Astrocyte (in vitro differentiated cells and primary cell): Measurements from ENCODE around the gene HLCS. TPM values are rescaled to one million over a fixed set of nuclear protein-coding genes. Genes with fewer than 3 reads are reported as not detected.
"Not testable (repeated sequence)": the region's sequence is repeated elsewhere in the genome, so short reads cannot be mapped to it uniquely, and the experiment has no call there.

ENCODE experiments used
- DNase-seq: peaks from one replicate; pipeline ENCODE4 v3.0.0-alpha.2; 2010; ENCODE audit warnings: low read depth
- FAIRE-seq: peaks from 2 replicates; lab custom pipeline; 2011; peaks lifted over from hg19 to GRCh38; lab: Jason Lieb, UNC
- H2AFZ ChIP-seq: 2 replicates; pipeline ENCODE4 v1.6.0; 2012; ENCODE audit warnings: low read depth, low read length, inconsistent platforms
- H3K27ac ChIP-seq: 2 replicates; pipeline ENCODE4 v1.5.1; 2011; ENCODE audit warnings: low read depth, low read length, inconsistent platforms
- H3K27me3 ChIP-seq: 2 replicates; pipeline ENCODE4 v1.6.0; 2011; ENCODE audit warnings: low read length, inconsistent platforms; ENCODE audit not compliant: insufficient read depth
- H3K36me3 ChIP-seq: 2 replicates; pipeline ENCODE4 v1.5.1; 2011; ENCODE audit warnings: low read length, inconsistent platforms; ENCODE audit not compliant: insufficient read depth
- H3K4me1 ChIP-seq: 2 replicates; pipeline ENCODE4 v1.5.1; 2011; ENCODE audit warnings: low read length, inconsistent platforms; ENCODE audit not compliant: insufficient read depth
- H3K4me2 ChIP-seq: 2 replicates; pipeline ENCODE4 v1.6.0; 2012; ENCODE audit warnings: low read length, inconsistent platforms
- H3K4me3 ChIP-seq: 2 replicates; pipeline ENCODE4 v1.5.1; 2011; ENCODE audit warnings: low read depth, mild to moderate bottlenecking, low read length, inconsistent platforms; ENCODE audit not compliant: insufficient read depth
- H3K79me2 ChIP-seq: 2 replicates; pipeline ENCODE4 v1.6.0; 2012; ENCODE audit warnings: mild to moderate bottlenecking, low read length, inconsistent platforms; ENCODE audit not compliant: insufficient read depth
- H3K9ac ChIP-seq: 2 replicates; pipeline ENCODE4 v1.6.0; 2012; ENCODE audit warnings: mild to moderate bottlenecking, low read length, inconsistent platforms
- H3K9me3 ChIP-seq: 2 replicates; pipeline ENCODE4 v1.5.1; 2012; ENCODE audit warnings: low read depth, mild to moderate bottlenecking, low read length, inconsistent platforms; ENCODE audit not compliant: insufficient read depth
- H4K20me1 ChIP-seq: 2 replicates; pipeline ENCODE4 v1.6.0; 2012; ENCODE audit warnings: low read length, inconsistent platforms; ENCODE audit not compliant: insufficient read depth
- H3K27ac Mint-ChIP-seq: one replicate; pipeline ENCODE4 v1.8.0; 2021; ENCODE audit warnings: mild to moderate bottlenecking, mixed read lengths; ENCODE audit not compliant: unreplicated experiment
- H3K27me3 Mint-ChIP-seq: one replicate; pipeline ENCODE4 v1.8.0; 2021; ENCODE audit warnings: low read depth, mixed read lengths; ENCODE audit not compliant: unreplicated experiment
- H3K36me3 Mint-ChIP-seq: one replicate; pipeline ENCODE4 v1.8.0; 2021; ENCODE audit warnings: low read depth, mixed read lengths; ENCODE audit not compliant: unreplicated experiment
- H3K4me1 Mint-ChIP-seq: one replicate; pipeline ENCODE4 v1.8.0; 2021; ENCODE audit warnings: low read depth, mixed read lengths; ENCODE audit not compliant: unreplicated experiment
- H3K4me3 Mint-ChIP-seq: one replicate; pipeline ENCODE4 v1.8.0; 2021; ENCODE audit warnings: mild to moderate bottlenecking, moderate library complexity, mixed read lengths; ENCODE audit not compliant: unreplicated experiment
- H3K9me3 Mint-ChIP-seq: one replicate; pipeline ENCODE4 v1.8.0; 2021; ENCODE audit warnings: mild to moderate bottlenecking, mixed read lengths; ENCODE audit not compliant: unreplicated experiment
- EZH2 ChIP-seq: IDR thresholded peaks from 2 replicates; pipeline ENCODE4 v1.6.1; 2012; ENCODE audit warnings: mild to moderate bottlenecking, low read length, inconsistent platforms; ENCODE audit not compliant: insufficient read depth
- total RNA-seq: library from RNA; stranded (reverse); gene quantifications from 2 replicates; pipeline ENCODE4 v1.2.1, GENCODE V29; 2021
- TF ChIP-seq, protein P1 (sequence below): IDR thresholded peaks from 2 replicates; pipeline ENCODE4 v1.5.1; 2011; ENCODE audit warnings: low read depth, mild to moderate bottlenecking, inconsistent platforms, low read length, moderate library complexity; ENCODE audit not compliant: insufficient read depth

Gene HLCS
- total RNA-seq, 1 donor from 2014 or later = 20.9 TPM

DNA sequence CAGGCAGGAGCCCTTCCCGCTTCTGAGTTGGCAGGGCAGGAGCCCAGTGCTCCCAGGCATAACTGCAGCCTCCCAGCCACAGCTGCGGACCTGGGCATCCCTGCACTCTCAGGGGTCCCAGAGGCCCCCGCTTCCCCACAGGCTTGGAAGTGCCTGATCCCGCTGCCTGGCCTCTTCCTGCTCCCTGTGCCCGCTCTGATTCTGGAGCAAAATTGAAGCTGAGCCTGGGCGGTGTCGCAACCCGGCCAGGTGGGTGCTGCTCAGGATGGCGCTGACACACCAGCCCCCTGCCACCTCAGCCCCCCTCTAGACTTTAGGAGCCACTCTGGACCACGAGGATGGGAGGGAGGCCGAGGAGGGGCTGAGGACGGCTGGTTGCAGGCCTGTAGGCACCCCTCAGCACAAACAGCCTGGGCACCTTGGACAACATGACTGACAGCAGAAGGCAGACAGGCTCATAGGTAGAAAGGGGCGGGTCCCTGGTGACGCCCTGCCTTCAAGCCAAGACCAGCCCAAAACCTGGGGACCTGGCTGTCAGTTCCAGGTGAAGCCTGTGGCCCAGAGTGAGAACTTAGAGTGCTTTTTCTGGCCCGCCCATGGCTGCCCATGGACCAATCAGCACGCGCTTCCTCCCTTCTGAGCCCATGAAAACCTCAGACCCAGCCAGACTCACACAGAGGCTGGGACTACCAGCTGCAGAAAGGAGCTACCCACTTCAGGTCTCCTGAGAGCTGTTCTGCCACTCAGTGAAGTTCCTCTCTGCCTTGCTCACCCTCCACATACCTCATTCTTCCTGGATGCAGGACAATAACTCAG lies 7.2 kb downstream of the HLCS start:
- DNase-seq = no peak

DNA sequence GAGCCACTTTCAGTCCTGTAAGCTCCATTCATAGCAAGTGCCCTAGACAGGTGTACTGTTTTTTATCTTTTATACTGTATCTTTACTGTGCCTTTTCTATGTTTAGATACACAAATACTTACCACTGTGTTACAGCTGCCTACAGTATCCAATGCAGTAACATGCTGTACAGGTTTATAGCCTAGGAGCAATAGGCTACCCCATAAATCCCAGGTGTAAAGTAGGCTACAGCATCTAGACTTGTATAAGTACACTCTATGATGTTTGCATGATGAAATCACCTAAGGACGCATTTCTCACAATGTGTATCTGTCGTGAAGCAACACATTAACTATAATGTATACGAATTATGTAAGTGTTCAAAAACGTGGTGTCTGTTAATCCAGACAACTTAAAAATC lies 10.7 kb downstream of the HLCS start:
- H4K20me1 ChIP-seq = peaks cover 6% of the 10 kb centered on the region
- H3K27ac Mint-ChIP-seq = no peak overlapping the region
- no peaks in the 10 kb centered on the region for H3K27me3 ChIP-seq
- no peak for DNase-seq
- no peak for TF ChIP-seq EZH2
- TF ChIP-seq, protein P1, sequence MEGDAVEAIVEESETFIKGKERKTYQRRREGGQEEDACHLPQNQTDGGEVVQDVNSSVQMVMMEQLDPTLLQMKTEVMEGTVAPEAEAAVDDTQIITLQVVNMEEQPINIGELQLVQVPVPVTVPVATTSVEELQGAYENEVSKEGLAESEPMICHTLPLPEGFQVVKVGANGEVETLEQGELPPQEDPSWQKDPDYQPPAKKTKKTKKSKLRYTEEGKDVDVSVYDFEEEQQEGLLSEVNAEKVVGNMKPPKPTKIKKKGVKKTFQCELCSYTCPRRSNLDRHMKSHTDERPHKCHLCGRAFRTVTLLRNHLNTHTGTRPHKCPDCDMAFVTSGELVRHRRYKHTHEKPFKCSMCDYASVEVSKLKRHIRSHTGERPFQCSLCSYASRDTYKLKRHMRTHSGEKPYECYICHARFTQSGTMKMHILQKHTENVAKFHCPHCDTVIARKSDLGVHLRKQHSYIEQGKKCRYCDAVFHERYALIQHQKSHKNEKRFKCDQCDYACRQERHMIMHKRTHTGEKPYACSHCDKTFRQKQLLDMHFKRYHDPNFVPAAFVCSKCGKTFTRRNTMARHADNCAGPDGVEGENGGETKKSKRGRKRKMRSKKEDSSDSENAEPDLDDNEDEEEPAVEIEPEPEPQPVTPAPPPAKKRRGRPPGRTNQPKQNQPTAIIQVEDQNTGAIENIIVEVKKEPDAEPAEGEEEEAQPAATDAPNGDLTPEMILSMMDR = no peak
- no peak overlapping the region for H3K4me3 ChIP-seq
- peaks cover 6% of the 10 kb centered on the region for H3K36me3 ChIP-seq
- H3K27ac ChIP-seq = no peak overlapping the region
- FAIRE-seq = no peak
- no peak overlapping the region for H3K4me2 ChIP-seq
- H3K9me3 Mint-ChIP-seq = peaks cover 3% of the 10 kb centered on the region
- no peaks in the 10 kb centered on the region for H3K79me2 ChIP-seq
- no peaks in the 10 kb centered on the region for H3K9me3 ChIP-seq
- H3K36me3 Mint-ChIP-seq = peaks cover 11% of the 10 kb centered on the region
- H3K4me3 Mint-ChIP-seq = no peak overlapping the region
- no peaks in the 10 kb centered on the region for H3K4me1 ChIP-seq
- H3K4me1 Mint-ChIP-seq = no peaks in the 10 kb centered on the region
- no peaks in the 10 kb centered on the region for H3K27me3 Mint-ChIP-seq
- H2AFZ ChIP-seq = no peak overlapping the region
- H3K9ac ChIP-seq = no peak overlapping the region

More for the DNA sequence above, 7.2 kb downstream of the HLCS start:
- H3K4me3 Mint-ChIP-seq = no peak overlapping the region
- H2AFZ ChIP-seq = no peak overlapping the region
- no peak overlapping the region for H3K27ac ChIP-seq
- no peak overlapping the region for H3K27ac Mint-ChIP-seq
- H3K9ac ChIP-seq = no peak overlapping the region
- no peaks in the 10 kb centered on the region for H4K20me1 ChIP-seq
- H3K27me3 ChIP-seq = no peaks in the 10 kb centered on the region
- peaks cover 20% of the 10 kb centered on the region for H3K36me3 Mint-ChIP-seq
- H3K27me3 Mint-ChIP-seq = no peaks in the 10 kb centered on the region
- FAIRE-seq = no peak
- peaks cover 6% of the 10 kb centered on the region for H3K36me3 ChIP-seq
- no peak overlapping the region for H3K4me3 ChIP-seq
- H3K4me2 ChIP-seq = no peak overlapping the region
- H3K79me2 ChIP-seq = peaks cover 2% of the 10 kb centered on the region
- H3K4me1 ChIP-seq = no peaks in the 10 kb centered on the region
- no peaks in the 10 kb centered on the region for H3K9me3 ChIP-seq
- H3K9me3 Mint-ChIP-seq = peaks cover 3% of the 10 kb centered on the region
- H3K4me1 Mint-ChIP-seq = peaks cover 1% of the 10 kb centered on the region
- TF ChIP-seq EZH2 = no peak
- TF ChIP-seq, protein P1 = no peak

DNA sequence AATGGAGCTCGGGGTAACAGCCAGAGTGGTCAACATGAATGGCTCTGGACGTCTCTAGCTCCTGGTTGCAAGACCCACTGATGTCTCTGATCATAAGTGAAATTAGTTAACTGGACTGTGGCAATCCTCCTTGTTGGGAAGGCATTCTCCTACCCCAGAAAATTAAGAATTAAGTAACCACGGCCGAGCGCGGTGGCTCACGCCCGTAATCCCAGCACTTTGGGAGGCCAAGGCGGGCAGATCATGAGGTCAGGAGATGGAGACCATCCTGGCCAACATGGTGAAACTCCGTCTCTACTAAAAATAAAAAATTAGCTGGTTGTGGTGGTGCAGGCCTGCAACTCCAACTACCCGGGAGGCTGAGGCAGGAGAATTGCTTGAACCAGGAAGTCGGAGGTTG lies 14.1 kb downstream of the HLCS start:
- not testable (repeated sequence) for FAIRE-seq, H3K9ac ChIP-seq, H3K4me1 Mint-ChIP-seq, H3K27ac Mint-ChIP-seq, H3K4me3 Mint-ChIP-seq, H3K79me2 ChIP-seq, H3K27me3 ChIP-seq, H3K4me1 ChIP-seq, H3K36me3 ChIP-seq, H3K4me2 ChIP-seq, H3K9me3 Mint-ChIP-seq, H3K27me3 Mint-ChIP-seq, H3K27ac ChIP-seq, DNase-seq, H2AFZ ChIP-seq, H3K9me3 ChIP-seq, H3K4me3 ChIP-seq
- peaks cover 12% of the 10 kb centered on the region for H4K20me1 ChIP-seq
- peaks cover 15% of the 10 kb centered on the region for H3K36me3 Mint-ChIP-seq
